Stimulated activated CD4-positive, alpha-beta T cell treated with anti-CD3 and anti-CD28 coated beads, Interleukin-2, amount 100 ng/mL, for 4 hours (primary cell): ENCODE results near the gene EXD3.
A peak's percentile ranks its signal among the peaks of the same experiment; 100 is the strongest.
"Not testable (repeated sequence)": the region's sequence is repeated elsewhere in the genome, so short reads cannot be mapped to it uniquely, and the experiment has no call there.

Experiments used
- DNase-seq: peaks from one replicate; pipeline ENCODE4 v3.0.0-alpha.2; 2020; ENCODE audit warnings: low read depth

The EXD3 gene

DNA sequence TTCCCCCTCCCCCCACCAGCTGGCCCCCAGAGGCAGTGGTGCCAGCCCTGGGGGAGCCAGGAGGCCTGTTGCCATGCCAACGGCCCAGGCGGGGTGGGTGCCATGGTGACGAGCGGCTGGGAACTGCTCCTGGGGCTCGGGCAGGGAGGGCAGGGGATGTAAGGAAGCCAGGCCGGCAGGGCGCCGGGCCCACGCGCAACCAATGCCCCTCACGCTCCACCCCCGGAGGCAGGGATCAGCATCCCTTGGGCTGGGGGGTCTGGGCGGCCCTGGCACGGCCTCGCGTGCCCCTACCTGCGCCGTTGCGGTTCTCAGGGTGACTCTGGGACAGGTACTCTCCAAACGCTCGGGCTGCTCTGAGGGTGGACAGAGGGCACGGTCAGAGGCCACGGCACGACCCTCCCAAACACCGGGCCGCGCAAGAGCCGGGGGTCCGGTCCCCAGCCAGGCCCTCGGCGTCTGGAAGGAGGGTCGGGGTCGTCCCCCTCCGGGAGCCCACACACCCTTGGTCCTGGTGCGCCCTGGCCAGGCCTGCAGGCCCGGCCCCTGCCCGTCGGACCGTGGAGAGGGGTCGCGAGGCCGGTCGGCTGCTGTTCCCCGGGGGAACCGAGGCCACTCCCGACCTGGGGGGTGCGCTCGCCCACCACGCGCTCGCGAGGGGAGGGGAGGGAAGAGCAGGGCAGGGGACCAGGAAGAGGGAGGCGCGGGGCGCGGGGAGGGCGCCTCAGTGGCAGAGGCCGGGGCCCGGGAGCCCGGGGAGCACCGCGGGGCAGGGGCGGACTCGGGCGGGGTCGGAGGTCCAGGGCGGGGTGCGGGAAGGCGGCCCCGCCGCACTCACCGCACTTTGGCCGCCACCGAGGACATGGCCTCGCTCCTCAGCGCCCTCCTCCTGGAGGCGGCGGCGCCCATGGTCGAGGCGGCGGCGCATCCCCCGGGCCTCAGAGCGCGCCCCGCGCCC lies 35.5 kb upstream of the EXD3 start:
- DNase-seq, result no peak

- DNase-seq, result no peak
Measured at GRCh38 chr9:137457406-137458193, 34.6 kb upstream of the EXD3 start.

DNA sequence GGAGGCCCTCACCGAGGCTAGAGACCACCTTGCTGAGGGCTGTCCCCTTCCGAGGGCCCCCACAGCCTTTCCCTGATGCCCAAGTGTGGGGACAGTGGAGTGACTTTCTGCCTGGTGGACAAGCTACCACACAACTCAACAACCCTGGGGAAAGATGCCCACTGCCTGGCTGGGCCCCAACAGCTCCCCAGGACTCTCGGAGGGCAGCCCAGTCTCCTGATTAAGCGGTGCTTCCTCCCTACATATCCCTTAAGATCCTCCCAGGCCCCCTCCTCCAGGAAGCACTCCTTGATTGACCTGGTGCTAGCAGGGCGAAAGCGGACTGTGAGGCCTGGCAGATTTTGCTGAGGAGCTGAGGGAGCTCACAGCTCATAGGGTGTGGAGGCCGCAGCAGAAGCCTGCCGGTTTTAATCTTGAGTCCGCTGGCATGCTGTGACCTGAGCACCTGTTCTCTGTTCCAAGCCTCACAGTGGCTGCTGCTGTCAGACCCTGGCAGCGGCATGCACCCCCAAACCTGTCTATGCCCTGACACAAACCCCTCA lies 34.0 kb upstream of the EXD3 start:
- DNase-seq, result no peak

- no peak for DNase-seq
Measured at GRCh38 chr9:137456061-137456863, 33.3 kb upstream of the EXD3 start.

- DNase-seq, result no peak
Measured at GRCh38 chr9:137455359-137455991, 32.5 kb upstream of the EXD3 start.

GRCh38 chr9:137454597-137455358 lies 31.8 kb upstream of the EXD3 start:
- no peak for DNase-seq

GRCh38 chr9:137454145-137454596 lies 31.2 kb upstream of the EXD3 start:
- no peak for DNase-seq

DNA sequence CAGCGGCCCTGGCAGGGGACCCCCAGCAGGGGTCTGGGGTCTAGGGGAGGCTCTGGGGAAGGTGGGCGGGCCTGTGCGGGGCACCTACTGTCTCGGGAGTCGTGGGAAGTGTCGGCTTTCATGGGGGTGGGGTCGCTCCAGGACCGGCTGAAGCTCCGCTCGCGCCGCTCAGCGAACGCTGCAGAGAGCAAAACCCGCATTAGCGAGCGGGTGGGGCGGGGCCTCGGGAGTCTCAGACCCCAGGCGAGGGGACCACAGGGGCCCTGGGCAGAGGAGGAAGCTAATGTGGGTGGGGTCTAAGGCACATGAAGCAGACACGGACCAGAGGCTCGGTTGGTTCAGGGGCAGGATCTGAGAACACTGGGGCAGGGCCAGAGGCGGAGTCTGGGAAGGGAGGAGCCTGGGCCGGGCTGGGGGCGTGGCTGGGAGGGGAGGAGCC lies 30.7 kb upstream of the EXD3 start:
- DNase-seq, result peak; percentile 46

DNA sequence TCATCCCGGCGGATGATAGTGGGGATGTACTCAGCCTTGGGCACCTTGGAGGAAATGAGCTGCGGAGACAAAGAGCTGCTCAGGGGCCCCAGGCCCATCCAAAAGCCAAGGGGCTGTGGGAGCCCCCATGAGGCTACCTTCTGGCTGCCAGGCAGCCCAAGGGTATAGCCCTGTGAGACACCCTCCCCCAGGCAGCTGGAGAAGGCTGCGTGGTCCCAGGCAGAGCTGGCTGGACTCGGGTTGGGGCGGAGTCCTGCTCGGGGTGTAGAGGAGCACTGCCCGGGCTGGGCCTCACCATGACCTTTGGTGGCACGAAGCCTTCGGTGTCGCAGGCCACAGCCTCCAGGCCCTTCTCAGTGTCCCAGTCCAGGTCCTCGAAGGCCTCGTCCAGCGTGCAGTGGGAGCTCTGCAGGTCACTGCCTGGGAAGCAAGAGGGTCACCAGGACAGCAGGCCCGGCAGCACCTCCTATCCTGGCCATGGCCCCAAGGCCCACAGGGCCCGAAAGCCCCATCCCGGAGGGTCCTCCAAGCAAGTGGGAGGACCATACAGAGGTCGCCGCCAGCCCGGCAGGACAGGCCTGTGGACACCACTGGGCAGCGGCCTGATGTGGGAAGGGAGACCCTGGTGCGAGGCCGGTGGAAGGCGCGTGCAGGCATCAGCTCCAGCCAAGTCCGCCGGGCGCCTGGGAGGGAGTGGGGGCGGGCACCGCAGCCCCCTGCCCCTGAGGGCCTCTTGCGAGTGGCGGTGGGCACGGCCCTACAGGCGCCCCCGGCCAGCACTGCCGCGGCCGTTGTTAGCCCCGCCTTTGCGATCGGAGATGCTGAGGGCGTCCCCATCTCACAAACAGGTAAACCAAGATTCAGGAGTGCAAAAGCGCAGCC lies 30.0 kb upstream of the EXD3 start:
- DNase-seq, result no peak

- DNase-seq, result no peak
Measured at GRCh38 chr9:137452006-137452760, 29.2 kb upstream of the EXD3 start.

DNA sequence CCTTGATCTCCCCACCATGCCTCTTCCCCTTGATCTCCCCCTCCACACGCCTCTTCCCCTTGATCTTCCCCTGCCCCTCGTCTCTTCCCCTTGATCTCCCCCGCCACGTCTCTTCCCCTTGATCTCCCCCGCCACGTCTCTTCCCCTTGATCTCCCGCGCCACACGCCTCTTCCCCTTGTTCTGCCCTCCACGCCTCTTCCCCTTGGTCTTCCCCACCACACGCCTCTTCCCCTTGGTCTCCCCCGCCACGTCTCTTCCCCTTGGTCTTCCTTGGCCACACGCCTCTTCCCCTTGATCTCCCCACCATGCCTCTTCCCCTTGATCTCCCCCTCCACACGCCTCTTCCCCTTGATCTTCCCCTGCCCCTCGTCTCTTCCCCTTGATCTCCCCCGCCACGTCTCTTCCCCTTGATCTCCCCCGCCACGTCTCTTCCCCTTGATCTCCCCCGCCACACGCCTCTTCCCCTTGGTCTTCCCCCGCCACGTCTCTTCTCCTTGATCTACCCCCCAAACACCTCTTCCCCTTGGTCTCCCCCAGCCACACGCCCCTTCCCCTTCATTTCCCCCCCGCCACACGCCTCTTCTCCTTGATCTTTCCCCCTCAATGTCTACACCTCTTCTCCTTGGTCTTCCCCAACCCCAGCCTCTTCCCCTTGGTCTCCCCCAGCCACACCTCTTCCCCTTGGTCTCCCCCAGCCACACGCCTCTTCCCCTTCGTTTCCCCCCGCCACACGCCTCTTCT lies 28.5 kb upstream of the EXD3 start:
- DNase-seq, result not testable (repeated sequence)

DNA sequence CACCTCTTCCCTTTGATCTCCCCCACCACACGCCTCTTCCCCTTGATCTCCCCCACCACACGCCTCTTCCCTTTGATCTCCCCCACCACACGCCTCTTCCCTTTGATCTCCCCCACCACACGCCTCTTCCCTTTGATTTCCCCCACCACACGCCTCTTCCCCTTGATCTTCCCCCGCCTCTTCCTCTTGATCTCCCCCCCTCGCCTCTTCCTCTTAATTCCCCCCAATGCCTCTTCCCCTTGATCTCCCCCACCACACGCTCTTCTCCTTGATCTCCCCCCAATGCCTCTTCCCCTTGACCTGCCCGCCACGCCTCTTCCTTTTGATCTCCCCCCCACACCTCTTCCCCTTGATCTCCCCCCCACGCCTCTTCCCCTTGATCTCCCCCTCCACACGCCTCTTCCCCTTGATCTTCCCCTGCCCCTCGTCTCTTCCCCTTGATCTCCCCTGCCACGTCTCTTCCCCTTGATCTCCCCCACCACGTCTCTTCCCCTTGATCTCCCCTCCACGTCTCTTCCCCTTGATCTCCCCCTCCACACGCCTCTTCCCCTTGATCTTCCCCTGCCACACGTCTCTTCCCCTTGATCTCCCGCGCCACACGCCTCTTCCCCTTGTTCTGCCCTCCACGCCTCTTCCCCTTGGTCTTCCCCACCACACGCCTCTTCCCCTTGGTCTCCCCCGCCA lies 27.7 kb upstream of the EXD3 start:
- DNase-seq, result peak; percentile 49

- peak; percentile 74 for DNase-seq
Measured at GRCh38 chr9:137449931-137450538, 27.1 kb upstream of the EXD3 start.

DNA sequence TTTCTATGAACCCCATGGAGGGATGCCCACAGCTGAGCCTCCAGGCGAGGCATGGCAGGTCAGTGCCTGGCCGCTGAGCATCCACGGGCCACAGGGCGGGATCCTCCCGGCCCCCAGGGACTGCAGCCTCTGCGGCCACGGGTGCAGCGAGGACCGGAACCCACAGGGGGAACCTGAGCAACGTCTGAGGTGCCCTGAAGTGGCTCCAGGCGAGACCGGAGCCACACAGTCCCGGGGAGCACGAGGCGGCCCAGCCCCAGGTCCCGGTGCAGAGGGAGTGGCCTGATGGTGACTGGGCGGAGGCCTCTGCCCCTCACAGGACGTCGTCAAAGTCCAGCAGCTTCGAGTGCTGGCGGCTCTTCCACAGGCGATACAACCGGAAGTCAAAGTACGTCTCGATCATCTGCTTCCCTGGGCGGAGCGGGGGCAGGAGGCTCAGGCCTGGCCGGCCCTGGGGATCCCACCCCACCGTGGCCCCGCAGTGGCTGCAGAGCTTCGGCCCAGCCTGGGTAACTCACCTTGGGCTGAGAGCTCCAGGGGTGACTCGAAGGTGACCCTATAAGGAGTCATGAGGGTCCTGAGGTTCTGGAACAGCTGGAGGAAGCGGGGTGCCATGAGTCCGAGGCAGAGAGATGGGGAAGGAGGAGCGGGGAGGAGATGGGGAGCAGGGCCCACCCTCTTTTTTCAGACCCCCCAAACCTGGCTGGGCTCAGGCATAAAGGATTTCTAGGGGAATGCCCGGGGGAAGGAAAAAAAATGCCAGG lies 26.3 kb upstream of the EXD3 start:
- no peak for DNase-seq

GRCh38 chr9:137448602-137448962 lies 25.6 kb upstream of the EXD3 start:
- DNase-seq, result no peak
